ENCODE measurements around the gene MYOD1.

MYOD1 gene

GRCh38 chr11:17716807-17717206 lies 2.6 kb upstream of the MYOD1 start:
- H3K4me3 ChIP-seq (ENCODE audit: low read depth, low read length), result no peak overlapping the region
- TF ChIP-seq CTCF (IDR thresholded peaks at IDR 0.05; ENCODE audit: borderline replicate concordance, insufficient read depth, low read depth, low read length), result no peak

DNA sequence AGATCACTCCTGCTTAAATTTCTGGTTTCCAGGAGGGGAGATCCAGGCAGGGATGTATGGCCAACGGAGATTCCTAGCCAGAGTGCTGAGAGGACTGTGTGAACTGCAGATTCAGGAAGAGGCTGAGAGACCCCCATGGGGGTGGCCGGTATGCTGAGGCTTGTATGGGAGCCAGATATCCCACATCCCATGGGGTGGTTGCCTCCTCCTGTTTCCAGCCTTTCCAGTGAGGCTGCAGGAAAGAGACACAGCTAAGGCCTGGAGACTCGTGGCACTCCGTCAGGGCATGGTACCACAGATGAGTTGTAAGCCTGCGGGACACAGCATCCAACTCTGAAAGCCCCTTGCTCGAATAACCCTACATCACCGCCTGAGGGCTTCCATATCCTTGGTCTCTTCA lies 1.4 kb upstream of the MYOD1 start:
- TF ChIP-seq CTCF (IDR thresholded peaks at IDR 0.05; ENCODE audit: borderline replicate concordance, insufficient read depth, low read depth, low read length), result no peak
- no peak overlapping the region for H3K4me3 ChIP-seq (ENCODE audit: low read depth, low read length)

GRCh38 chr11:17718510-17718962 lies 835 bp upstream of the MYOD1 start:
- no peak for TF ChIP-seq CTCF (IDR thresholded peaks at IDR 0.05; ENCODE audit: borderline replicate concordance, insufficient read depth, low read depth, low read length)
- H3K4me3 ChIP-seq (ENCODE audit: low read depth, low read length), result no peak overlapping the region

- TF ChIP-seq CTCF (IDR thresholded peaks at IDR 0.05; ENCODE audit: borderline replicate concordance, insufficient read depth, low read depth, low read length), result no peak
- no peak overlapping the region for H3K4me3 ChIP-seq (ENCODE audit: low read depth, low read length)
Measured at GRCh38 chr11:17719938-17720795, 796 bp downstream of the MYOD1 start.

DNA sequence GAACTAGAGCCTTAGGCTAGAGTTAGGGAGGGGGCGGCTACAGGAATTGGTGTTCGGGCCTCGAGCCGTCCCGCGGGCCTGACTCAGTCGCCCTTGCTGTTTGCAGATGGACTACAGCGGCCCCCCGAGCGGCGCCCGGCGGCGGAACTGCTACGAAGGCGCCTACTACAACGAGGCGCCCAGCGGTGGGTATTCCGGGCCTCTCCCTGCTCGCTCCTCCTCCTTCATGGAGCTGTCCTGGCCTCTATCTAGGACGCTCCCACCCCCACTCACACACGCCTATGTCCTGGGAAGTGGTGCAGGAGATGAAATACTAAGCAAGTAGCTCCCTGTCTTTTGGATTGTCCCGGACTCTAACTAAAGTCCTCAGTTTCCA lies 1.4 kb downstream of the MYOD1 start:
- no peak overlapping the region for H3K4me3 ChIP-seq (ENCODE audit: low read depth, low read length)
- TF ChIP-seq CTCF (IDR thresholded peaks at IDR 0.05; ENCODE audit: borderline replicate concordance, insufficient read depth, low read depth, low read length), result no peak

DNA sequence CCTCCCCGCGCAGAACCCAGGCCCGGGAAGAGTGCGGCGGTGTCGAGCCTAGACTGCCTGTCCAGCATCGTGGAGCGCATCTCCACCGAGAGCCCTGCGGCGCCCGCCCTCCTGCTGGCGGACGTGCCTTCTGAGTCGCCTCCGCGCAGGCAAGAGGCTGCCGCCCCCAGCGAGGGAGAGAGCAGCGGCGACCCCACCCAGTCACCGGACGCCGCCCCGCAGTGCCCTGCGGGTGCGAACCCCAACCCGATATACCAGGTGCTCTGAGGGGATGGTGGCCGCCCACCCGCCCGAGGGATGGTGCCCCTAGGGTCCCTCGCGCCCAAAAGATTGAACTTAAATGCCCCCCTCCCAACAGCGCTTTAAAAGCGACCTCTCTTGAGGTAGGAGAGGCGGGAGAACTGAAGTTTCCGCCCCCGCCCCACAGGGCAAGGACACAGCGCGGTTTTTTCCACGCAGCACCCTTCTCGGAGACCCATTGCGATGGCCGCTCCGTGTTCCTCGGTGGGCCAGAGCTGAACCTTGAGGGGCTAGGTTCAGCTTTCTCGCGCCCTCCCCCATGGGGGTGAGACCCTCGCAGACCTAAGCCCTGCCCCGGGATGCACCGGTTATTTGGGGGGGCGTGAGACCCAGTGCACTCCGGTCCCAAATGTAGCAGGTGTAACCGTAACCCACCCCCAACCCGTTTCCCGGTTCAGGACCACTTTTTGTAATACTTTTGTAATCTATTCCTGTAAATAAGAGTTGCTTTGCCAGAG lies 2.0 kb downstream of the MYOD1 start:
- H3K4me3 ChIP-seq (ENCODE audit: low read depth, low read length), result no peak overlapping the region
- TF ChIP-seq CTCF (IDR thresholded peaks at IDR 0.05; ENCODE audit: borderline replicate concordance, insufficient read depth, low read depth, low read length), result no peak
